Mesothelial cell of epicardium (in vitro differentiated cells): Measurements from ENCODE around the gene ARAP2. TPM values are rescaled to one million over a fixed set of nuclear protein-coding genes. Genes with fewer than 3 reads are reported as not detected.

ENCODE experiments used
- DNase-seq, 2 experiments: peaks; one replicate each; pipeline ENCODE4 v3.0.0; 2021; ENCODE audit warnings: low spot score in 2 of 2; ENCODE audit not compliant: unreplicated experiment in 2 of 2
- H3K27ac Mint-ChIP-seq: 2 replicates; pipeline ENCODE4 v1.8.0; 2021; ENCODE audit warnings: mixed read lengths
- H3K27me3 Mint-ChIP-seq: 2 replicates; pipeline ENCODE4 v1.8.0; 2021; ENCODE audit warnings: low read depth, mixed read lengths
- H3K36me3 Mint-ChIP-seq: 2 replicates; pipeline ENCODE4 v1.8.0; 2021; ENCODE audit warnings: mixed read lengths
- H3K4me1 Mint-ChIP-seq: 2 replicates; pipeline ENCODE4 v1.8.0; 2021; ENCODE audit warnings: mixed read lengths
- H3K4me3 Mint-ChIP-seq: 2 replicates; pipeline ENCODE4 v1.8.0; 2021; ENCODE audit warnings: mild to moderate bottlenecking, moderate library complexity, mixed read lengths
- H3K9me3 Mint-ChIP-seq: 2 replicates; pipeline ENCODE4 v1.8.0; 2021; ENCODE audit warnings: mixed read lengths
- total RNA-seq: library from RNA; stranded (reverse); gene quantifications from 3 replicates; pipeline ENCODE4 v1.2.1, GENCODE V29; 2021
- TF ChIP-seq, protein P1 (sequence below): fragments of 200-600 bp; sonication (generic); IDR thresholded peaks from one replicate; pipeline ENCODE4 v1.5.0; 2021; ENCODE audit warnings: antibody characterized with exemption; ENCODE audit not compliant: unreplicated experiment

The ARAP2 gene
- total RNA-seq, 1 donor from 2014 or later: 16.0 TPM

DNA sequence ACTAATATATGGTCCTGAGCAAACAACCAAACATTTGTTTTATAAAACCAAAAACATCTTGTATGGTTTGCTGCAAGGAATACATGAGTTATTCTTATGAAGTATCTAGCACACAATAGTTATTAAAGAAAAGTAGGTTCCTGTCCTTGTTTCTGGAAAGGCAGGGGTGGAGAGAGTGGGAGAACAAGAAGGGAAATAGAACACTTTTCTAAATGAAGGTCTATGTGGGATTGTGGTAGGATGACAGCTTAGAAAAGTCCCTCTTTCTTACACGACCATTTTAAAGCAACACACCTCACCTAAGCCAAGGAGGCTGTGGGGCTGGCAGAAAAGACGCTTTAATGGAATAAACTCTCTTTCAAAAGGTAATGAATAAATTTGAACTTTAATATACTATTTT, 164.6 kb downstream of the ARAP2 start:
- TF ChIP-seq, protein P1, sequence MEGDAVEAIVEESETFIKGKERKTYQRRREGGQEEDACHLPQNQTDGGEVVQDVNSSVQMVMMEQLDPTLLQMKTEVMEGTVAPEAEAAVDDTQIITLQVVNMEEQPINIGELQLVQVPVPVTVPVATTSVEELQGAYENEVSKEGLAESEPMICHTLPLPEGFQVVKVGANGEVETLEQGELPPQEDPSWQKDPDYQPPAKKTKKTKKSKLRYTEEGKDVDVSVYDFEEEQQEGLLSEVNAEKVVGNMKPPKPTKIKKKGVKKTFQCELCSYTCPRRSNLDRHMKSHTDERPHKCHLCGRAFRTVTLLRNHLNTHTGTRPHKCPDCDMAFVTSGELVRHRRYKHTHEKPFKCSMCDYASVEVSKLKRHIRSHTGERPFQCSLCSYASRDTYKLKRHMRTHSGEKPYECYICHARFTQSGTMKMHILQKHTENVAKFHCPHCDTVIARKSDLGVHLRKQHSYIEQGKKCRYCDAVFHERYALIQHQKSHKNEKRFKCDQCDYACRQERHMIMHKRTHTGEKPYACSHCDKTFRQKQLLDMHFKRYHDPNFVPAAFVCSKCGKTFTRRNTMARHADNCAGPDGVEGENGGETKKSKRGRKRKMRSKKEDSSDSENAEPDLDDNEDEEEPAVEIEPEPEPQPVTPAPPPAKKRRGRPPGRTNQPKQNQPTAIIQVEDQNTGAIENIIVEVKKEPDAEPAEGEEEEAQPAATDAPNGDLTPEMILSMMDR: no peak
- Mint-ChIP-seq H3K4me1 (no peaks in the 10 kb centered on the region), H3K27ac (no peak overlapping the region), H3K27me3 (no peaks in the 10 kb centered on the region), H3K9me3 (no peaks in the 10 kb centered on the region), H3K36me3 (no peaks in the 10 kb centered on the region), H3K4me3 (no peak overlapping the region)
- DNase-seq: no peak

DNA sequence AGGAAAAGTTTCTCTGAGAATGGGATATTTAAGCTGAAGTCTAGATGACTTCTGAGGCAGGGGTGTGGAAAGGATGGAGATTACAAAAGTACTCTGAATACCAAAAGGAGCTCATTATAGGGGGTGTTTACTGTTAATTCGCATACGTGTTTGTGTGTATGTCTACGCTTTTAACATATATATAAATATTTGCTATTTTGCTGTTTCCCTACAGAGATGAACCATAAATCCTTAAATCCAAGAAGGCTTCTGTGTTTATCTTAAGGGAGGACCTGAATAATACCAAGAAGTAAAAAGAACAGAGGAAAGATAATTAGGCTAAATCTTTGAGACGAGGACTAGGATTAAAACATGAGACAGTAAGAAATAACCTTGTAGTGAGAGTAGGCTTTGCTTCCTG, 166.0 kb downstream of the ARAP2 start:
- Mint-ChIP-seq H3K27me3 (no peaks in the 10 kb centered on the region), H3K27ac (no peak overlapping the region), H3K9me3 (no peaks in the 10 kb centered on the region), H3K36me3 (no peaks in the 10 kb centered on the region), H3K4me1 (no peaks in the 10 kb centered on the region), H3K4me3 (no peak overlapping the region)
- TF ChIP-seq, protein P1: no peak
- DNase-seq: no peak

DNA sequence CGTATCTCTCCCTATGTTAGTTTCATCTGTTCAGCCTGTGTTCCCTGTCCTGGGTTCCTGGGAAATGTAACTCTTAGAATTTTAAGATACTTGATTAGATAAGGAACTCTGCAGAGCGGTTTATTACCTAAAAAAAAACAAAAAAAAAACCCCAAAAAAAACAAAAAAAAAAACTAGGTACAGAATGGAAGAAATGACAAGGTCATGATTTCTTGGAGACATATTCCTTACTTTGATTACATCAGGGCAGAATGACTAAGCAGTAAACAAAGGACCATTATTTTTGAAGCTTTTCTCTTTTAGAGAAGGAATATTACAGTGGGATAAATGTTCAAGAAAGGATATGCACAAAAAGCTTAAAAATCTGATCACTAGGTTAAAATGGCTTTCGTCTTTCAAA, 171.8 kb downstream of the ARAP2 start:
- H3K9me3 Mint-ChIP-seq: peaks cover 7% of the 10 kb centered on the region
- H3K36me3 Mint-ChIP-seq: peaks cover 13% of the 10 kb centered on the region
- no peak overlapping the region for H3K4me3 Mint-ChIP-seq
- H3K27ac Mint-ChIP-seq: no peak overlapping the region
- H3K27me3 Mint-ChIP-seq: no peaks in the 10 kb centered on the region
- no peaks in the 10 kb centered on the region for H3K4me1 Mint-ChIP-seq
- TF ChIP-seq, protein P1: no peak
- DNase-seq: no peak

DNA sequence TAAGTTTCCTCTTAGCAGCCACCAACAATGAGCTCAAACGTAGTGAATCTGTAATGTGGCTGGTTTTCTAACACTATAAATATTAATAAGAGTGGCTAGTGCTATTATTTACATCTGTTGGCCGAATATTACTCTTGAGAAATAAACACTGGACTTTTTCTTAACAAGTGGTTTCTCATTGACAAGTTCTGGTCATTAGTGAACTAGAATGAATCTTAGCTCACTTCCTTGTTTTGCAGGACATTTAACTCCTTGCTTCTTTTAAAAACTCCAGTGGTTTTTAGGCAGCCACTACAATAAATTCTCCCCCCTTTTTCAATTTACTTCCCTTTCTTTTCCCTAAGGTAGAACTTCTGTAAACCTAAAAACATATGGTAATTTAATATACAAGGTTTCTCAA, 177.2 kb downstream of the ARAP2 start:
- TF ChIP-seq, protein P1: no peak
- DNase-seq: no peak
- Mint-ChIP-seq H3K27ac (no peak overlapping the region), H3K4me1 (no peaks in the 10 kb centered on the region), H3K36me3 (peaks cover 15% of the 10 kb centered on the region), H3K9me3 (peaks cover 10% of the 10 kb centered on the region), H3K27me3 (no peaks in the 10 kb centered on the region), H3K4me3 (no peak overlapping the region)

DNA sequence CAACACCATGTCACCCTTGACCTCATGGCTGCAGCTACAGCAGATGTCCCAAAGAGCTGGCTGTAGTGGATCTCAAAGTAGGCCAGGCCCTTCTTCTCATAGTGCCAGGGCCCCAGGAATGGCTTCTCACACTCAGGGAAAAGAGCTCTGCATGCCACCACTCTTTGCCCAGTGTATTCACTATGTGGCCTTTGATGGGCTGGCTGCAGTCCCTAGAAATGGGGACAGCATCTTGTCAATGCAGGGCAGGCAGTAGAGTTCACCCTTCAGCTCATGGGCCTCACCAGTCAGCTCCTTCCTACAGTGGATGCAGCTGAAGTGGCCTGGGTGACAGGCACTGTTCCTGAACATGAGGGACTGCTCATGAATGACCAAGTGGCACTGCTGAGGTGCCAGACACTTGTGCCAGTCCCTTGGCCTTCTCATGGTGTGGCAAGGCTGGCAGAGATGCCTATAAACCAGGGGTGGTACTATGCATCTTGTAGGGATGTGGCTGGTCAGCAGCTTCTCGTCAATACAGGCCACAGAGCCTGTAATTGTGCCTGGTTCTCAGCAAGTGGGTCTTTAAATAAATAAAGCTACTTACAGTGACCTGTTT, 178.9 kb downstream of the ARAP2 start:
- H3K9me3 Mint-ChIP-seq: peaks cover 25% of the 10 kb centered on the region
- no peaks in the 10 kb centered on the region for H3K4me1 Mint-ChIP-seq
- no peak overlapping the region for H3K27ac Mint-ChIP-seq
- TF ChIP-seq, protein P1: no peak
- H3K27me3 Mint-ChIP-seq: no peaks in the 10 kb centered on the region
- H3K36me3 Mint-ChIP-seq: peaks cover 22% of the 10 kb centered on the region
- H3K4me3 Mint-ChIP-seq: no peak overlapping the region
- DNase-seq: no peak

DNA sequence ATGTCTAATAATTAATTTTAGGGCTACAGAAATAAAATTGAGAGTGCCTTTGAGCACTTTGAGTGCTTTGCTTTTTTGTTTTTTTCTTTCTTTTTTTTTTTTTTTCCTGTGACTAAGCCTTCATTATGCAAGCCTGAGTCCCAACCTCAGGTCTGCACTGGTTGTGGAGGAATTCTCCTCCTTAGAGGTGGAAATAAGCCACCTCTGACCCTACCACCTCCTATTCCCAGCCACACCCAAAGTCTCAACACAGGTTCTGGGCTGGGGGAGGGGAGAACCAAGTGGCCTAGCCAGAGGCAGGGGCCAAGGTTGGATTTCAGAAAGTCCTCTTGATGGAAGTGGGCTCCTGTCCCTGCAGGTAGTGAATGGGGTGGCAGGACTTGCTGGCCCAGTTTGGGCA, 180.2 kb downstream of the ARAP2 start:
- Mint-ChIP-seq H3K27me3 (no peaks in the 10 kb centered on the region), H3K4me3 (no peak overlapping the region), H3K9me3 (peaks cover 29% of the 10 kb centered on the region), H3K36me3 (peaks cover 17% of the 10 kb centered on the region), H3K27ac (no peak overlapping the region), H3K4me1 (no peaks in the 10 kb centered on the region)
- TF ChIP-seq, protein P1: no peak
- no peak for DNase-seq
